NCI-H2196 (cell line): ENCODE data around the gene XXYLT1.

Experiments used
- DNase-seq: peaks from one replicate; lab custom pipeline; 2025; ENCODE audit not compliant: unreplicated experiment; lab: John Stamatoyannopoulos, UW

The XXYLT1 gene

GRCh38 chr3:195267096-195267495 lies 3.9 kb downstream of the XXYLT1 start:
- DNase-seq: no peak

GRCh38 chr3:195266428-195266827 lies 4.5 kb downstream of the XXYLT1 start:
- DNase-seq: no peak

- no peak for DNase-seq
These were observed 5.5 kb downstream of the XXYLT1 start for GRCh38 chr3:195265363-195265976.

- no peak for DNase-seq
These were observed 6.9 kb downstream of the XXYLT1 start for GRCh38 chr3:195263925-195264600.

- DNase-seq: no peak
These were observed 7.6 kb downstream of the XXYLT1 start for GRCh38 chr3:195263193-195263924.

- no peak for DNase-seq
These were observed 9.0 kb downstream of the XXYLT1 start for GRCh38 chr3:195261925-195262324.

- peak; percentile 57 for DNase-seq
These were observed 10.6 kb downstream of the XXYLT1 start for GRCh38 chr3:195260280-195260905.

- peak; percentile 98 for DNase-seq
These were observed 11.3 kb downstream of the XXYLT1 start for GRCh38 chr3:195259475-195260279.

- DNase-seq: no peak
These were observed 11.8 kb downstream of the XXYLT1 start for GRCh38 chr3:195259154-195259474.

- no peak for DNase-seq
These were observed 12.4 kb downstream of the XXYLT1 start for GRCh38 chr3:195258449-195259153.

GRCh38 chr3:195257454-195258448 lies 13.2 kb downstream of the XXYLT1 start:
- no peak for DNase-seq

- no peak for DNase-seq
These were observed 14.1 kb downstream of the XXYLT1 start for GRCh38 chr3:195256639-195257453.

- DNase-seq: no peak
These were observed 15.1 kb downstream of the XXYLT1 start for GRCh38 chr3:195255571-195256501.

- DNase-seq: no peak
These were observed 15.8 kb downstream of the XXYLT1 start for GRCh38 chr3:195255176-195255500.

GRCh38 chr3:195254454-195255175 lies 16.3 kb downstream of the XXYLT1 start:
- no peak for DNase-seq

- DNase-seq: no peak
These were observed 17.0 kb downstream of the XXYLT1 start for GRCh38 chr3:195253923-195254432.
